HL-60 (cell line): ENCODE results near the gene THSD7B.
A peak's percentile ranks its signal among the peaks of the same experiment; 100 is the strongest.

Experiments used
- DNase-seq, 2 experiments: peaks; one replicate each; pipeline ENCODE4 v3.0.0-alpha.2; 2010 to 2020; ENCODE audit warnings: low read depth in 1 of 2, low spot score in 1 of 2
- H3K27ac ChIP-seq: fragments of 250-450 bp; sonication (Bioruptor Pico); replicated peaks from 2 replicates; pipeline ENCODE4 v1.5.1; 2020; ENCODE audit warnings: mild to moderate bottlenecking, moderate library complexity
- H3K27me3 ChIP-seq: fragments of 250-450 bp; sonication (Bioruptor Pico); 2 replicates; pipeline ENCODE4 v1.5.1; 2021; ENCODE audit warnings: mild to moderate bottlenecking, moderate library complexity; ENCODE audit not compliant: insufficient read depth, poor library complexity, severe bottlenecking
- H3K4me3 ChIP-seq: replicated peaks from 2 replicates; pipeline ENCODE4 v1.5.1; 2011; ENCODE audit warnings: mild to moderate bottlenecking, control low read depth, low read length; ENCODE audit not compliant: insufficient read depth
- CTCF ChIP-seq: IDR thresholded peaks from one replicate; pipeline ENCODE4 v1.5.1; 2011; ENCODE audit warnings: low read length, control low read depth, inconsistent platforms; ENCODE audit not compliant: insufficient read depth
- GABPA ChIP-seq: IDR thresholded peaks from 2 replicates; pipeline ENCODE4 v1.6.1; 2012; ENCODE audit warnings: low read depth
- POLR2AphosphoS5 ChIP-seq: IDR thresholded peaks from 2 replicates; pipeline ENCODE4 v1.6.1; 2012; ENCODE audit warnings: low read depth
- REST ChIP-seq: IDR thresholded peaks from 2 replicates; pipeline ENCODE4 v1.6.1; 2012; ENCODE audit warnings: low read depth; ENCODE audit not compliant: insufficient replicate concordance
- SPI1 ChIP-seq: IDR thresholded peaks from 2 replicates; pipeline ENCODE4 v1.6.1; 2012; ENCODE audit warnings: low read depth, mild to moderate bottlenecking, borderline replicate concordance

The THSD7B gene

GRCh38 chr2:136863874-136864273 is 98.5 kb downstream of the THSD7B start:
- DNase-seq = no peak
- no peak overlapping the region for H3K4me3 ChIP-seq
- H3K27ac ChIP-seq = no peak overlapping the region
- H3K27me3 ChIP-seq = no peaks in the 10 kb centered on the region
- TF ChIP-seq GABPA (no peak), REST (no peak), POLR2AphosphoS5 (no peak), CTCF (no peak)

- no peaks in the 10 kb centered on the region for H3K27me3 ChIP-seq
- no peak for DNase-seq
- no peak overlapping the region for H3K27ac ChIP-seq
- H3K4me3 ChIP-seq = no peak overlapping the region
- no peak for TF ChIP-seq POLR2AphosphoS5
These were observed 106.1 kb downstream of the THSD7B start for GRCh38 chr2:136871424-136871823.

GRCh38 chr2:136874258-136874657 is 108.9 kb downstream of the THSD7B start:
- Histone ChIP-seq H3K27ac (no peak overlapping the region), H3K27me3 (no peaks in the 10 kb centered on the region), H3K4me3 (no peak overlapping the region)
- DNase-seq = no peak
- TF ChIP-seq SPI1 (no peak), CTCF (peak; percentile 16), POLR2AphosphoS5 (no peak)

GRCh38 chr2:136891100-136891499 is 125.8 kb downstream of the THSD7B start:
- no peak overlapping the region for H3K27ac ChIP-seq
- TF ChIP-seq GABPA = no peak
- TF ChIP-seq SPI1 = no peak
- TF ChIP-seq REST = no peak
- no peak for TF ChIP-seq CTCF
- TF ChIP-seq POLR2AphosphoS5 = no peak
- H3K27me3 ChIP-seq = no peaks in the 10 kb centered on the region
- no peak for DNase-seq
- no peak overlapping the region for H3K4me3 ChIP-seq

GRCh38 chr2:136894007-136894634 is 128.8 kb downstream of the THSD7B start:
- DNase-seq = no peak
- Histone ChIP-seq H3K4me3 (no peak overlapping the region), H3K27me3 (no peaks in the 10 kb centered on the region), H3K27ac (no peak overlapping the region)
- TF ChIP-seq GABPA (no peak), SPI1 (no peak)
